Measurements from ENCODE around the gene NBPF3. TPM values are rescaled to one million over a fixed set of nuclear protein-coding genes. Genes with fewer than 3 reads are reported as not detected.
"Not testable (repeated sequence)": the region's sequence is repeated elsewhere in the genome, so short reads cannot be mapped to it uniquely, and the experiment has no call there.

NBPF3 gene
- total RNA-seq, 1 donor: 6.6 TPM

DNA sequence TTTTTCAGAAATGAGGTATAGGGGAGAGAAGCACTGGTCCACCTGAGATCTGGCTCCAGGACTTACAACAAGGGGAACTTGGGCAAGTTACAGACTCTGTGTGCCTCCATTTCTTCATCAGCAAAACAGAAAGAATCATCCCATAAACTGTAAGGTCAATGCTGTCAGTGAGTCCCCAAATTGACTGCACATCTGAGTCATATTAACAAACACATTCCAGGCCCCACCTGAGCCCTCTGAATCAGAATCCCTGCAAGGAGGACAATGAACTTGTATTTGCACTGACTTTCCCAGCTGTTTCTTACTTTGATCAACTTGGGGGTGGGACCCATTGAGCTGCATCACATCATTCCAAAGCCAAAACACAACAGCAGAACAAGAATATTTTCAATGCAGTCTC is 25.2 kb downstream of the NBPF3 start:
- not testable (repeated sequence) for H3K4me3 ChIP-seq (ENCODE audit: low read length); H3K27me3 ChIP-seq (ENCODE audit: insufficient read depth, low read length); H3K9me3 ChIP-seq (ENCODE audit: low read depth, low read length); H3K4me1 ChIP-seq (ENCODE audit: insufficient read depth, low read length)

DNA sequence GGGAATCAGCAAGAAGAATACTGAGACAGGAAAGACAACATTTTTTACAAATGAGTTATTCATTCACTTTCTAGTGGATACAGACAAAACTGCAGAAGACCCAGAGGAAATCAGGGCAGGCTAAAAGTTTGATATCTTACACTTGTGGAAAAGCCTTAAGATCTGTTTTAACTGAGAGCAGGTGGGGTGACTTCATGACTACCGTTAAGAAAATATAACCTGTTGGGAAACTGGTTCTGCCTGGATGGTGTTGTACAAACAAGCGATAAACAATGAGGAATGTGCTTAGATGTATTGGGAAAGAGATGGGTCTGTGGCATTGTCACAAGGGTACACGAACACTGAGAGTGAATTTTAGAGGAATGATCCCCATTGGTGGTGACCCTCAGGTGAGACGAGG is 28.0 kb downstream of the NBPF3 start:
- not testable (repeated sequence) for H3K27me3 ChIP-seq (ENCODE audit: insufficient read depth, low read length); H3K4me3 ChIP-seq (ENCODE audit: low read length); H3K4me1 ChIP-seq (ENCODE audit: insufficient read depth, low read length); H3K9me3 ChIP-seq (ENCODE audit: low read depth, low read length)

- Histone ChIP-seq H3K4me3 (ENCODE audit: low read length) (no peak overlapping the region), H3K9me3 (ENCODE audit: low read depth, low read length) (no peaks in the 10 kb centered on the region), H3K4me1 (ENCODE audit: insufficient read depth, low read length) (no peaks in the 10 kb centered on the region), H3K27me3 (ENCODE audit: insufficient read depth, low read length) (no peaks in the 10 kb centered on the region)
Measured at GRCh38 chr1:21468599-21468998, 28.7 kb downstream of the NBPF3 start.

- Histone ChIP-seq H3K9me3 (ENCODE audit: low read depth, low read length) (no peaks in the 10 kb centered on the region), H3K4me3 (ENCODE audit: low read length) (no peak overlapping the region), H3K27me3 (ENCODE audit: insufficient read depth, low read length) (no peaks in the 10 kb centered on the region), H3K4me1 (ENCODE audit: insufficient read depth, low read length) (no peaks in the 10 kb centered on the region)
Measured at GRCh38 chr1:21469581-21469980, 29.6 kb downstream of the NBPF3 start.

DNA sequence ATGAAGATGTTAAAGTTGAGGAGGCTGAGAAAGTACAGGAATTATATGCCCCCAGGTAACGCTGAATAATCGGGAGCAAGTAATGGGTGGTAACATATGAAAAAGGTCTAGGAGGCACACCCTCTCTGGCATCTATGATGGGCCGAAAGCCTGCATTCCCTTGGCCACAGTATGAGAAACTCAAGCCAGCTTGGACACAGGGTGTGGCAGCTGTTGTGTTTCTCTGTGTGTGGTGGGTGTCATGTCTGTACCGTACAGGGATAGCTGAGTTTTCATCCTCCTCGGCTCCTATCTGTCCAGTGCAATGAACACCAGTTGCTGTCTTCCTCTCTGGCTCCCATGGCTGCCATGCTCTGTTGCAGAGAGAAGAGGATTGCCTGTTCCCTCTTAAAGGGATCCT is 32.9 kb downstream of the NBPF3 start:
- Histone ChIP-seq H3K4me3 (ENCODE audit: low read length) (no peak overlapping the region), H3K9me3 (ENCODE audit: low read depth, low read length) (no peaks in the 10 kb centered on the region), H3K27me3 (ENCODE audit: insufficient read depth, low read length) (no peaks in the 10 kb centered on the region), H3K4me1 (ENCODE audit: insufficient read depth, low read length) (no peaks in the 10 kb centered on the region)

- Histone ChIP-seq H3K27me3 (ENCODE audit: insufficient read depth, low read length) (no peaks in the 10 kb centered on the region), H3K9me3 (ENCODE audit: low read depth, low read length) (no peaks in the 10 kb centered on the region), H3K4me3 (ENCODE audit: low read length) (no peak overlapping the region), H3K4me1 (ENCODE audit: insufficient read depth, low read length) (no peaks in the 10 kb centered on the region)
Measured at GRCh38 chr1:21478356-21478755, 38.4 kb downstream of the NBPF3 start.

DNA sequence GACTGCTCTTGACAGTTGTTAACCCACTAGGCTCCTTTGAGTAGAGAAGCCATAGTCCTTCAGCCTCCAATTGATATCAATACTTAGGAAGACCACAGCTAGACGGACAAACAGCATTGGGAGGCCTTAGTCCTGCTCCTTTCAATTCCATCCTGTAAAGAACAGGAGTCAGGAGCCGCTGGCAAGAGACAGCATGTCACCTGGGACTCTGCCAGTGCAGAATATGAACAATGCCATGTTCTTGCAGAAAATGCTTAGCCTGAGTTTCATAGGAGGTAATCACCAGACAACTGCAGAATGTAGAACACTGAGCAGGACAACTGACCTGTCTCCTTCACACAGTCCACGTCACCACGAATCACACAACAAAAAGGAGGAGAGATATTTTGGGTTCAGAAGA is 43.9 kb downstream of the NBPF3 start:
- H3K27me3 ChIP-seq (ENCODE audit: insufficient read depth, low read length); H3K9me3 ChIP-seq (ENCODE audit: low read depth, low read length); H3K4me1 ChIP-seq (ENCODE audit: insufficient read depth, low read length); H3K4me3 ChIP-seq (ENCODE audit: low read length): not testable (repeated sequence)

- H3K4me3 ChIP-seq (ENCODE audit: low read length): no peak overlapping the region
- H3K9me3 ChIP-seq (ENCODE audit: low read depth, low read length): no peaks in the 10 kb centered on the region
- H3K4me1 ChIP-seq (ENCODE audit: insufficient read depth, low read length): peaks cover 8% of the 10 kb centered on the region
- no peaks in the 10 kb centered on the region for H3K27me3 ChIP-seq (ENCODE audit: insufficient read depth, low read length)
Measured at GRCh38 chr1:21489146-21489545, 49.2 kb downstream of the NBPF3 start.

DNA sequence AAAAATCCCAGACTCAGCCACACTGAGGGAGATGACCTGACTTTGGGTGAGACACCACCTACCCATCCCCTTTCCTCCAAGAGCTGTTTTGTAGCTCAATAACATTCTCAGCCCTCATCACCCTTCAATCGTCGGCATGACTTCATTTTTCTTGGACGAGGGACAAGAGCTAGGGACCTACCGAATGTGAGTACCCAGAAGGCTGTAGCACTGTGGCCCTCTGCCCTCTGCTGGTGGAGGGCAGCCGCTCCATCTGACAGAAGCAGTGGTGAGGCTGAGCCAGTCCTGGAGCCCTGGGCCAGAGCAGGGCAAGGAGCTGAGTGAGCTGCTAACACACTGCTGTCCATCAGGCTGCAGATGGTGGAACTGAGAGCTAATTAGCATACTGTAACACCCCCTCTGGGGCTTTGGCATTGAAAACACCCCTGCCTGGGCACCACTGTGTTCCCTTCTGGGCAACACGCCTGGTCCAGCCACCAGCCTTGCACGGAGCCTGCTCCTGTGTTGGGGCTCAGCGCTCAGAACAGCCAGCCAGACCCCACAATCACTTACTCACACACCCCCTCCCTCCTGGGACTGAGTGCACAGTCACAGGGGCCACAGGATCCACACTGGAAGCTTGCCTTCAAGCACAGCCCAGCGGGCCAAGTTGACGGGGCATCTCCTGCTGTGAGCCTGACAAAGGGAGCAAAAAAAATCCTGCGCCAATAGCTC is 51.0 kb downstream of the NBPF3 start:
- Histone ChIP-seq H3K27me3 (ENCODE audit: insufficient read depth, low read length) (no peaks in the 10 kb centered on the region), H3K4me3 (ENCODE audit: low read length) (no peak overlapping the region), H3K4me1 (ENCODE audit: insufficient read depth, low read length) (peaks cover 8% of the 10 kb centered on the region), H3K9me3 (ENCODE audit: low read depth, low read length) (no peaks in the 10 kb centered on the region)

- Histone ChIP-seq H3K4me3 (ENCODE audit: low read length) (no peak overlapping the region), H3K4me1 (ENCODE audit: insufficient read depth, low read length) (peaks cover 8% of the 10 kb centered on the region), H3K9me3 (ENCODE audit: low read depth, low read length) (no peaks in the 10 kb centered on the region), H3K27me3 (ENCODE audit: insufficient read depth, low read length) (no peaks in the 10 kb centered on the region)
Measured at GRCh38 chr1:21491488-21492355, 51.8 kb downstream of the NBPF3 start.

DNA sequence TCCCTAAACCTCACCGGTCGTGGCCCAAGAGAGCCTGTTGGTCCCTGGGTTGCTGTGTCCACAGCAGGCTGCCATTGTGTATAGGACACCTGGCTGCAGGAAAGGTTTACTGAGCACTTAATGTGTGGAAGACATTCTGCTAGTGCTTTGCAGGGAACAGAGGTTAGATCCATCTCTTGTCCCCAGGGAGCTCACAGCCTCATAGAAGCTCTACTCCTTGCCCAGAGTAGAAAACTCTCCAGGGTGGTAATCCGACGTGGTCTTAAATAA is 52.4 kb downstream of the NBPF3 start:
- Histone ChIP-seq H3K9me3 (ENCODE audit: low read depth, low read length) (no peaks in the 10 kb centered on the region), H3K4me3 (ENCODE audit: low read length) (no peak overlapping the region), H3K27me3 (ENCODE audit: insufficient read depth, low read length) (no peaks in the 10 kb centered on the region), H3K4me1 (ENCODE audit: insufficient read depth, low read length) (peaks cover 8% of the 10 kb centered on the region)

DNA sequence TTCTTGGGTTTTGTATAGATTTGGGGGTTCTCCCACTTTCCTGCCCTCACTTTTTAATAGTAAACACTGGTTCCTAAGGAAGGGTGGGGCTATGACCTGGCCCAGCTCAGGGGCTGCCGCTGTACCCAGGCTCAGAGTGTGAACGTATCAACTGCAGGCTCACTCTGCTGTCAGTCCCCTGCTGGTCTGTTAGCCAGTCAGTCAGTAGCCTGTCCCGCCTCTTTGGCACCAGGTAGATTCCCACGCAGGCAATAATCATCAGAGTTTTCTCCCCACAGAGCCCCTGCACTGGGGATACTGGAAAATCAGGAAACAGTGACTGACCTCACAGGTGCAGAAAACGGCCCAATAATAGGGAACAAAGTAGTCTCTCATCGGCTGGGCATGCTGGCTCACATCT is 54.3 kb downstream of the NBPF3 start:
- Histone ChIP-seq H3K4me3 (ENCODE audit: low read length) (no peak overlapping the region), H3K27me3 (ENCODE audit: insufficient read depth, low read length) (no peaks in the 10 kb centered on the region), H3K4me1 (ENCODE audit: insufficient read depth, low read length) (no peaks in the 10 kb centered on the region), H3K9me3 (ENCODE audit: low read depth, low read length) (no peaks in the 10 kb centered on the region)

- Histone ChIP-seq H3K4me3 (ENCODE audit: low read length) (no peak overlapping the region), H3K27me3 (ENCODE audit: insufficient read depth, low read length) (no peaks in the 10 kb centered on the region), H3K4me1 (ENCODE audit: insufficient read depth, low read length) (no peaks in the 10 kb centered on the region), H3K9me3 (ENCODE audit: low read depth, low read length) (no peaks in the 10 kb centered on the region)
Measured at GRCh38 chr1:21495225-21495820, 55.4 kb downstream of the NBPF3 start.

DNA sequence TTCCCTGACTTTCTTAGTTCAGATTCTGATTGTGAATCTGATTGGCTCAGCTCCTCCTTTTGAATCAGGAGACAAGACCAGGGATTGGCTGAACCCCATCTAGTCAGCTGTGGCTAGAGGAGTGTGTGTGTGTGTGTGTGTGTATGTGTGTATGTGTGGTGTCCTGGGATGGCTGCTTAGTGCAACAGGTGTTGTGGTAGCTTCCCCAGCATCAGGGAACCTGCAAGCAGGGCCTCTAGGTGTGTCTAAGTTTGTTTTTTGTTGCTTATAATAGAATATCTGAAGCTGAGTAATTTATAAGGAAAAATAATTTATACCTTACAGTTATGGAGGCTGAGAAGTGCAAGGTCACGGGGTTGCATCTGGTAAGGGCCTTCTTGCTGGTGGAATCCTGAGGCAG is 56.1 kb downstream of the NBPF3 start:
- H3K4me1 ChIP-seq (ENCODE audit: insufficient read depth, low read length): no peaks in the 10 kb centered on the region
- no peaks in the 10 kb centered on the region for H3K27me3 ChIP-seq (ENCODE audit: insufficient read depth, low read length)
- no peaks in the 10 kb centered on the region for H3K9me3 ChIP-seq (ENCODE audit: low read depth, low read length)
- no peak overlapping the region for H3K4me3 ChIP-seq (ENCODE audit: low read length)

GRCh38 chr1:21496886-21497285 is 56.9 kb downstream of the NBPF3 start:
- Histone ChIP-seq H3K9me3 (ENCODE audit: low read depth, low read length) (no peaks in the 10 kb centered on the region), H3K4me3 (ENCODE audit: low read length) (no peak overlapping the region), H3K4me1 (ENCODE audit: insufficient read depth, low read length) (no peaks in the 10 kb centered on the region), H3K27me3 (ENCODE audit: insufficient read depth, low read length) (no peaks in the 10 kb centered on the region)
